Caco-2 (cell line): ENCODE measurements around the gene PHF21A. TPM values are rescaled to one million over a fixed set of nuclear protein-coding genes. Genes with fewer than 3 reads are reported as not detected.

Experiments
- BruUV-seq: library from RNA; stranded (reverse); fragments of 400-500 nt; replicated peaks from 2 replicates; lab custom pipeline; 2021; lab: Mats Ljungman, UMichigan
- CTCF ChIA-PET: fragments of 300-600 bp; sonication (Branson Sonifier 250); formaldehyde crosslinking; loops from one replicate; lab custom pipeline; 2022; ENCODE audit warnings: antibody characterized with exemption; lab: Charles Lee
- POLR2A ChIA-PET: fragments of 300-600 bp; sonication (Branson Sonifier 250); formaldehyde crosslinking; loops from one replicate; lab custom pipeline; 2022; ENCODE audit warnings: antibody characterized with exemption; lab: Charles Lee
- DNase-seq, 2 experiments: peaks; one replicate each; pipeline versions ENCODE4 v3.0.0 to v3.0.0-alpha.2; 2020 to 2022
- H3K27me3 ChIP-seq: replicated peaks from 2 replicates; pipeline ENCODE4 v1.6.0; 2011; ENCODE audit warnings: low read length; ENCODE audit not compliant: control insufficient read depth, insufficient read depth
- H3K36me3 ChIP-seq: 2 replicates; pipeline ENCODE4 v1.5.1; 2011; ENCODE audit warnings: low read length; ENCODE audit not compliant: control insufficient read depth, insufficient read depth
- H3K4me1 ChIP-seq: fragments of 250-450 bp; sonication (Bioruptor Pico); 2 replicates; pipeline ENCODE4 v1.5.1; 2020; ENCODE audit warnings: mild to moderate bottlenecking
- H3K4me3 ChIP-seq: 2 replicates; pipeline ENCODE4 v1.5.1; 2011; ENCODE audit warnings: low read depth, mild to moderate bottlenecking, control low read depth, low read length
- H3K9me3 ChIP-seq: fragments of 250-450 bp; sonication (Bioruptor Pico); 2 replicates; pipeline ENCODE4 v1.5.1; 2020; ENCODE audit warnings: mild to moderate bottlenecking, moderate library complexity
- H3K27ac Mint-ChIP-seq: one replicate; pipeline ENCODE4 v1.8.0; 2022; ENCODE audit warnings: mixed read lengths; ENCODE audit not compliant: unreplicated experiment
- H3K27me3 Mint-ChIP-seq: one replicate; pipeline ENCODE4 v1.8.0; 2022; ENCODE audit warnings: mixed read lengths; ENCODE audit not compliant: insufficient read depth, unreplicated experiment
- H3K36me3 Mint-ChIP-seq: one replicate; pipeline ENCODE4 v1.8.0; 2022; ENCODE audit warnings: mild to moderate bottlenecking, mixed read lengths; ENCODE audit not compliant: insufficient read depth, unreplicated experiment
- H3K4me1 Mint-ChIP-seq: one replicate; pipeline ENCODE4 v1.8.0; 2022; ENCODE audit warnings: low read depth, mixed read lengths; ENCODE audit not compliant: unreplicated experiment
- H3K4me3 Mint-ChIP-seq: one replicate; pipeline ENCODE4 v1.8.0; 2022; ENCODE audit warnings: mild to moderate bottlenecking, moderate library complexity, mixed read lengths; ENCODE audit not compliant: unreplicated experiment
- H3K9me3 Mint-ChIP-seq: one replicate; pipeline ENCODE4 v1.8.0; 2022; ENCODE audit warnings: mixed read lengths; ENCODE audit not compliant: unreplicated experiment
- CTCF ChIP-seq, 2 experiments: fragments of 200-600 bp in 1 of 2; IDR thresholded peaks; 1 replicate in 1 of 2; 2 replicates in 1 of 2; pipeline versions ENCODE4 v1.5.1 to v1.8.0; 2011 to 2022; ENCODE audit warnings: antibody characterized with exemption in 1 of 2, control low read depth in 1 of 2, inconsistent platforms in 1 of 2, low read depth in 1 of 2, low read length in 1 of 2, mild to moderate bottlenecking in 1 of 2, moderate library complexity in 1 of 2; ENCODE audit not compliant: insufficient read depth in 1 of 2, severe bottlenecking in 1 of 2, unreplicated experiment in 1 of 2
- intact Hi-C: fragments of 100-400 bp; cut with micrococcal nuclease; formaldehyde crosslinking; loops from one replicate; pipeline ENCODE4 v1.10.0; 2022; ENCODE audit not compliant: unreplicated experiment
- total RNA-seq: library from RNA; stranded (reverse); gene quantifications from 2 replicates; pipeline ENCODE4 v1.2.3, GENCODE V29; 2022

Gene PHF21A
- total RNA-seq, 1 experiment from 2014 or later = 20.0 TPM

GRCh38 chr11:46099963-46100316, 21.3 kb downstream of the PHF21A start:
- CTCF ChIA-PET = no interaction called here

GRCh38 chr11:46090375-46090774, 30.9 kb downstream of the PHF21A start:
- TF ChIP-seq CTCF (IDR thresholded peaks at IDR 0.05; ENCODE audit: insufficient read depth in 1 of 2, low read depth in 1 of 2, low read length in 1 of 2, severe bottlenecking in 1 of 2, unreplicated experiment in 1 of 2) = no peak
- no TSS peak for BruUV-seq
- H3K27ac Mint-ChIP-seq = no peak overlapping the region
- CTCF ChIA-PET = no interaction called here
- no peaks in the 10 kb centered on the region for H3K9me3 Mint-ChIP-seq
- H3K4me3 Mint-ChIP-seq = no peak overlapping the region
- H3K27me3 Mint-ChIP-seq = no peaks in the 10 kb centered on the region
- intact Hi-C loops = no loop called here
- no peak for DNase-seq
- no peak overlapping the region for H3K4me3 ChIP-seq
- H3K27me3 ChIP-seq = no peaks in the 10 kb centered on the region
- H3K36me3 ChIP-seq = no peaks in the 10 kb centered on the region
- H3K4me1 ChIP-seq = no peaks in the 10 kb centered on the region
- POLR2A ChIA-PET = interaction anchor here (0.6 kb wide), 1 partner anchor 123 kb away, joined by 3 read pairs; no protein-coding TSS in a partner anchor
- no peaks in the 10 kb centered on the region for H3K9me3 ChIP-seq
- peaks cover 6% of the 10 kb centered on the region for H3K36me3 Mint-ChIP-seq
- no peaks in the 10 kb centered on the region for H3K4me1 Mint-ChIP-seq

More at GRCh38 chr11:46099963-46100316, 21.3 kb downstream of the PHF21A start:
- no peak overlapping the region for H3K4me3 Mint-ChIP-seq
- no peaks in the 10 kb centered on the region for H3K36me3 ChIP-seq
- no peaks in the 10 kb centered on the region for H3K4me1 Mint-ChIP-seq
- H3K4me3 ChIP-seq = no peak overlapping the region
- no peaks in the 10 kb centered on the region for H3K27me3 Mint-ChIP-seq
- no peaks in the 10 kb centered on the region for H3K9me3 ChIP-seq
- no TSS peak for BruUV-seq
- H3K9me3 Mint-ChIP-seq = peaks cover 10% of the 10 kb centered on the region
- no peak for DNase-seq
- no peaks in the 10 kb centered on the region for H3K27me3 ChIP-seq
- no peak overlapping the region for H3K27ac Mint-ChIP-seq
- intact Hi-C loops = no loop called here
- H3K4me1 ChIP-seq = no peaks in the 10 kb centered on the region
- POLR2A ChIA-PET = no interaction called here
- H3K36me3 Mint-ChIP-seq = no peaks in the 10 kb centered on the region
- TF ChIP-seq CTCF (IDR thresholded peaks at IDR 0.05; ENCODE audit: insufficient read depth in 1 of 2, low read depth in 1 of 2, low read length in 1 of 2, severe bottlenecking in 1 of 2, unreplicated experiment in 1 of 2) = no peak

GRCh38 chr11:46079662-46080061, 41.6 kb downstream of the PHF21A start:
- Histone ChIP-seq H3K9me3 (no peaks in the 10 kb centered on the region), H3K4me3 (no peak overlapping the region), H3K36me3 (no peaks in the 10 kb centered on the region), H3K27me3 (no peaks in the 10 kb centered on the region), H3K4me1 (no peaks in the 10 kb centered on the region)
- no peak for TF ChIP-seq CTCF (IDR thresholded peaks at IDR 0.05; ENCODE audit: insufficient read depth in 1 of 2, low read depth in 1 of 2, low read length in 1 of 2, severe bottlenecking in 1 of 2, unreplicated experiment in 1 of 2)
- H3K4me3 Mint-ChIP-seq = no peak overlapping the region
- H3K27ac Mint-ChIP-seq = no peak overlapping the region
- ChIA-PET CTCF (no interaction called here), POLR2A (no interaction called here)
- H3K9me3 Mint-ChIP-seq = no peaks in the 10 kb centered on the region
- no TSS peak for BruUV-seq
- DNase-seq = no peak
- H3K27me3 Mint-ChIP-seq = no peaks in the 10 kb centered on the region
- intact Hi-C loops = no loop called here
- H3K36me3 Mint-ChIP-seq = no peaks in the 10 kb centered on the region
- peaks cover 6% of the 10 kb centered on the region for H3K4me1 Mint-ChIP-seq
